GM12864 (cell line): ENCODE results near the gene CHSY3.

Experiments used
- DNase-seq: peaks from one replicate; pipeline ENCODE4 v3.0.0-alpha.2; 2011; ENCODE audit warnings: low read depth
- H3K4me3 ChIP-seq: 2 replicates; pipeline ENCODE4 v1.5.1; 2011; ENCODE audit warnings: mild to moderate bottlenecking, low read depth, low read length, control low read depth
- TF ChIP-seq, protein P1 (sequence below): IDR thresholded peaks from 2 replicates; pipeline ENCODE4 v1.5.1; 2011; ENCODE audit warnings: low read depth, mild to moderate bottlenecking, moderate library complexity, low read length, control low read depth, inconsistent platforms; ENCODE audit errors: missing control alignments

CHSY3 gene

GRCh38 chr5:130135506-130135905, 231.2 kb downstream of the CHSY3 start:
- TF ChIP-seq, protein P1, sequence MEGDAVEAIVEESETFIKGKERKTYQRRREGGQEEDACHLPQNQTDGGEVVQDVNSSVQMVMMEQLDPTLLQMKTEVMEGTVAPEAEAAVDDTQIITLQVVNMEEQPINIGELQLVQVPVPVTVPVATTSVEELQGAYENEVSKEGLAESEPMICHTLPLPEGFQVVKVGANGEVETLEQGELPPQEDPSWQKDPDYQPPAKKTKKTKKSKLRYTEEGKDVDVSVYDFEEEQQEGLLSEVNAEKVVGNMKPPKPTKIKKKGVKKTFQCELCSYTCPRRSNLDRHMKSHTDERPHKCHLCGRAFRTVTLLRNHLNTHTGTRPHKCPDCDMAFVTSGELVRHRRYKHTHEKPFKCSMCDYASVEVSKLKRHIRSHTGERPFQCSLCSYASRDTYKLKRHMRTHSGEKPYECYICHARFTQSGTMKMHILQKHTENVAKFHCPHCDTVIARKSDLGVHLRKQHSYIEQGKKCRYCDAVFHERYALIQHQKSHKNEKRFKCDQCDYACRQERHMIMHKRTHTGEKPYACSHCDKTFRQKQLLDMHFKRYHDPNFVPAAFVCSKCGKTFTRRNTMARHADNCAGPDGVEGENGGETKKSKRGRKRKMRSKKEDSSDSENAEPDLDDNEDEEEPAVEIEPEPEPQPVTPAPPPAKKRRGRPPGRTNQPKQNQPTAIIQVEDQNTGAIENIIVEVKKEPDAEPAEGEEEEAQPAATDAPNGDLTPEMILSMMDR: no peak
- DNase-seq: no peak
- H3K4me3 ChIP-seq: no peak overlapping the region

DNA sequence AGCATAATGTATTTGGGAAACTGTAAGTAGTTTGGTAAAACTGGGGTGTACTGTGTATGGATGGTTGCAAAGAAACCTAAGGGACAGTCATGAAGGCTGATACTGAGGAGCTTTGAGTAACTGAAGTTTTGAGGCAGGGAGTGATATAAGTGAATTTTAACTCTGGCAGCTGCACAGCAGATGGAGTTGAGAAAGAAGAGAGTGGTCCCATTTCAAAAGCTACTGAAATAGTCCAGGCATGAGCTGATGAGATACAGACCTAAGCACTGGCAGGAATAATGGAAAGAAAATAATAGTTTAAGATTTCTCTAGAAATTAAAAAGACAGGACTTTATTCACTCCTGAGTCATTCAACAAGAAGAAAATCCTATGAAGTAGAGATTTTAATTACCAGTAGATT, 232.0 kb downstream of the CHSY3 start:
- DNase-seq: no peak
- TF ChIP-seq, protein P1: no peak
- H3K4me3 ChIP-seq: no peak overlapping the region

- TF ChIP-seq, protein P1: no peak
- DNase-seq: no peak
Observed at GRCh38 chr5:130137681-130138080, 233.4 kb downstream of the CHSY3 start.

GRCh38 chr5:130138406-130139045, 234.3 kb downstream of the CHSY3 start:
- TF ChIP-seq, protein P1: no peak
- no peak for DNase-seq

More at GRCh38 chr5:130137681-130138080, 233.4 kb downstream of the CHSY3 start:
- no peak overlapping the region for H3K4me3 ChIP-seq

DNA sequence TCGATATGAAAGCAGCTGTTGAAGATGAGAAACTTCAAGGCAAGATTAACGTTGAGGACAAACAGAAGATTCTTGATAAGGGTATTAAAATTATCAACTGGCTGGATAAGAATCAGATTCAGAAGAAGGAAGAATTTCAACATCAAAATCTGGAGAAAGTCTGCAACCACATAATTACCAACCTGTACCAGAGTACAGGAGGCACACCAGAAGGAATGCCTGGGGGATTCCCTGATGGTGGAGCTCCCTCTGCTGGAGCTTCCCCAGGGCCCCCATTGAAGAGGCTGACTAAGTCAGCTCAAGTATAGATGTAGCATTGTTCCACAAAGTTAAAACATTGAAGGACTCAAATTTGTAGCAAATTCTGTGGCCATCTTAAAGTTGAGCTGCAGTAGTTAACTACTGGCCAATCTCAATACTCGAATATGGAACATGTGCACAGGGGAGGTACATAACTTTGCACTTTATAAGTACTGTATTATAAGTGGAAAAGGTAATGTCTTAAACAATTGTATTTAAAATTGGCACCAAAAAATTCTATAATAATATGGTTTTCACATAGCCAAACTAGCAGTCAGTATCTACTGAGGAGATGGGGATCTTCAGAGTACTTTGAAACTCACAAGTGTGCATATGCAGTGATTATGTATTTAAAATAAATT, 237.5 kb downstream of the CHSY3 start:
- TF ChIP-seq, protein P1: peak; percentile 74
- H3K4me3 ChIP-seq: no peak overlapping the region
- peak; percentile 1 for DNase-seq

More at GRCh38 chr5:130138406-130139045, 234.3 kb downstream of the CHSY3 start:
- H3K4me3 ChIP-seq: no peak overlapping the region

DNA sequence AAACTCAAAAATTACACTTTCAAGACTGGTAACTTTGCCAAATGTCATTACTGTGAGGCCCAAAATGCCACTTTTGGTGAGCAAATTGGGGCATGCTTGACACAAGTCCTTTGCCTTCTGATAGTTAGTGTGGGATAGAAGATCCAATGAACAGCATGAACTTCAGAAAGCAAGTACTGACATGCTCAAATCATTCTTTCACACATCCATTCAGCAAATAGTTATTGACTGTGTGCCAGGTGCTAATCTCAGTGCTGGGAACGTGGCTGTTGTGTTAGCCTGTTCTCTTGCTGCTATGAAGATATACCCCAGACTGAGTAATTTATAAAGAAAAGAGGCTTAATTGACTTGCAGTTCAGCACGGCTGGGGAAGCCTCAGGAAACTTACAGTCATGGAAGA, 247.0 kb downstream of the CHSY3 start:
- no peak overlapping the region for H3K4me3 ChIP-seq
- DNase-seq: no peak

More for the DNA sequence above, 247.0 kb downstream of the CHSY3 start:
- TF ChIP-seq, protein P1: no peak
